DOHH2 (cell line): Measurements from ENCODE around the gene LRRC52.

Experiments used
- EZH2phosphoT487 ChIP-seq: fragments of 200-600 bp; sonication (generic); IDR thresholded peaks from 2 replicates; pipeline ENCODE4 v1.6.1; 2017; ENCODE audit warnings: borderline replicate concordance, mild to moderate bottlenecking, antibody characterized with exemption, low read length, moderate library complexity, mixed read lengths
- TF ChIP-seq, protein P1 (sequence below): fragments of 200-600 bp; sonication (generic); IDR thresholded peaks from one replicate; pipeline ENCODE4 v1.5.1; 2014; ENCODE audit warnings: antibody characterized with exemption, mild to moderate bottlenecking, low read depth, low read length; ENCODE audit not compliant: poor library complexity, severe bottlenecking

DNA sequence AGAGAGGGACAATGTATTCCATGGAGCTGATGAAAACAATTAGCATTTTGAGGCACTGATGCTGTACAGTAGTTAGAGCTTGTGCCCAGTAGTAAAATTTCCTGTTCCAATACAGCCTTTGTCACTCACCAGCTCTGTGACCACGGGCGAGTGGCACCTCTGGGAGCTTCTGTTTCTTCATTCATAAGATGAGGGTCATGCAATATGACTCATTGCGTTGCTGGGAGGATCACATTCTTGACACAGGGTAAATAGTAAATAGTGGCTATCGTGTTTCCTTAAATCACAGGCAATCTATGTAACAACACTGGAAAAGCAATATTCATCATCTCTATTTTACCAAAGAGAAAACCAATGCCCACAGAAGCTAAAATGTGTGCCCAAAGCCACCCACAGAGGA lies 4.5 kb upstream of the LRRC52 start:
- TF ChIP-seq, protein P1, sequence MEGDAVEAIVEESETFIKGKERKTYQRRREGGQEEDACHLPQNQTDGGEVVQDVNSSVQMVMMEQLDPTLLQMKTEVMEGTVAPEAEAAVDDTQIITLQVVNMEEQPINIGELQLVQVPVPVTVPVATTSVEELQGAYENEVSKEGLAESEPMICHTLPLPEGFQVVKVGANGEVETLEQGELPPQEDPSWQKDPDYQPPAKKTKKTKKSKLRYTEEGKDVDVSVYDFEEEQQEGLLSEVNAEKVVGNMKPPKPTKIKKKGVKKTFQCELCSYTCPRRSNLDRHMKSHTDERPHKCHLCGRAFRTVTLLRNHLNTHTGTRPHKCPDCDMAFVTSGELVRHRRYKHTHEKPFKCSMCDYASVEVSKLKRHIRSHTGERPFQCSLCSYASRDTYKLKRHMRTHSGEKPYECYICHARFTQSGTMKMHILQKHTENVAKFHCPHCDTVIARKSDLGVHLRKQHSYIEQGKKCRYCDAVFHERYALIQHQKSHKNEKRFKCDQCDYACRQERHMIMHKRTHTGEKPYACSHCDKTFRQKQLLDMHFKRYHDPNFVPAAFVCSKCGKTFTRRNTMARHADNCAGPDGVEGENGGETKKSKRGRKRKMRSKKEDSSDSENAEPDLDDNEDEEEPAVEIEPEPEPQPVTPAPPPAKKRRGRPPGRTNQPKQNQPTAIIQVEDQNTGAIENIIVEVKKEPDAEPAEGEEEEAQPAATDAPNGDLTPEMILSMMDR, result no peak
- TF ChIP-seq EZH2phosphoT487, result no peak
